ENCODE measurements around the gene DPP9. TPM values are rescaled to one million over a fixed set of nuclear protein-coding genes. Genes with fewer than 3 reads are reported as not detected.

DPP9 gene
- total and polyA plus RNA-seq, 2 of the 8 experiments (the other 6 are each of a cell fraction or from before 2014, with no cell fraction given) = 11.6 to 40.7 TPM

GRCh38 chr19:4693078-4693350 is 30.6 kb downstream of the DPP9 start:
- no peak overlapping the region; the same call in 1 of the 2 replicates for H2BK5ac ChIP-seq (ENCODE audit: low read depth, low read length)
- no peaks in the 10 kb centered on the region for H3K79me1 ChIP-seq (ENCODE audit: low read depth, low read length)
- H3K4ac ChIP-seq (replicated peaks; ENCODE audit: insufficient read length, low read depth, low read length) = no peak overlapping the region
- POLR2A ChIA-PET (ENCODE audit: partially characterized antibody) = interaction anchor here (1.4 to 1.8 kb wide), 2 partner anchors 8 to 14 kb away, joined by 4 to 5 read pairs; no protein-coding TSS in a partner anchor
- no peak overlapping the region for H2BK12ac ChIP-seq (ENCODE audit: low read depth, low read length)
- peaks cover 2 to 12% of the 10 kb centered on the region in 2 experiments for H4K20me1 ChIP-seq (replicated peaks in 1 of 2; ENCODE audit: control insufficient read depth in 1 of 2, insufficient read depth in 2 of 2, low read length in 2 of 2)
- no peak overlapping the region for H2AFZ ChIP-seq (ENCODE audit: low read length)
- no peaks in the 10 kb centered on the region for H3K9me3 ChIP-seq (ENCODE audit: insufficient read depth in 2 of 2, low read depth in 1 of 2, low read length in 1 of 2)
- H3K79me2 ChIP-seq (ENCODE audit: control insufficient read depth in 1 of 2, insufficient read depth in 2 of 2, low read length in 2 of 2) = no peaks in the 10 kb centered on the region
- no peak overlapping the region for H3K9ac ChIP-seq (replicated peaks in 1 of 4; ENCODE audit: extremely low read depth in 1 of 4, low read depth in 3 of 4, low read length in 3 of 4)
- no peak overlapping the region for H4K5ac ChIP-seq (ENCODE audit: insufficient read length, low read depth, low read length)
- no peak overlapping the region for H3K14ac ChIP-seq (ENCODE audit: insufficient read length)
- H3K4me1 ChIP-seq (replicated peaks in 1 of 4; ENCODE audit: control insufficient read depth in 3 of 4, insufficient read depth in 4 of 4, low read length in 3 of 4) = no peaks in the 10 kb centered on the region
- no peak overlapping the region for H3K56ac ChIP-seq (replicated peaks; ENCODE audit: insufficient read length, low read depth, low read length)
- H2BK20ac ChIP-seq (ENCODE audit: low read length) = no peak overlapping the region
- H3K4me3 ChIP-seq (ENCODE audit: extremely low read depth in 1 of 4, insufficient read depth in 2 of 4, low read depth in 3 of 4, low read length in 4 of 4) = no peak overlapping the region
- H3K18ac ChIP-seq (ENCODE audit: extremely low read depth, low read length) = no peak overlapping the region
- no peak overlapping the region for H3K23ac ChIP-seq (ENCODE audit: insufficient read length)
- H3K4me2 ChIP-seq (ENCODE audit: insufficient read depth in 1 of 2, low read depth in 2 of 2, low read length in 2 of 2) = no peak overlapping the region
- no peak overlapping the region for H3K27ac ChIP-seq (ENCODE audit: low read depth, low read length)
- TF ChIP-seq MAFK (IDR thresholded peaks at IDR 0.05; ENCODE audit: low read depth, low read length) (no peak), SP1 (IDR thresholded peaks at IDR 0.05; ENCODE audit: low read depth, low read length) (no peak), TAF7 (optimal IDR thresholded peaks at IDR 0.05; ENCODE audit: borderline replicate concordance, low read depth, low read length) (no peak), CEBPB (IDR thresholded peaks at IDR 0.05; ENCODE audit: low read depth, low read length) (no peak)
- no peak overlapping the region for H2AK5ac ChIP-seq (ENCODE audit: low read depth, low read length)
- no peak overlapping the region for H2BK15ac ChIP-seq (ENCODE audit: low read length)
- H4K8ac ChIP-seq (ENCODE audit: extremely low read depth, insufficient read depth, low read length) = no peak overlapping the region
- H3K27me3 ChIP-seq (replicated peaks in 1 of 4; ENCODE audit: control insufficient read depth in 3 of 4, extremely low read depth in 1 of 4, insufficient read depth in 3 of 4, low read length in 3 of 4) = no peaks in the 10 kb centered on the region
- 87% methylated on average over 7 of the region's 7 CpGs; no CpG with 5 or more reads in 1 of the 2 experiments for WGBS, 2 experiments (ENCODE audit: extremely low coverage in 1 of 2, insufficient coverage in 1 of 2, insufficient read length in 1 of 2, insufficient replicate concordance in 2 of 2, low coverage in 1 of 2, low lambda C conversion rate in 2 of 2, missing lambda C conversion rate in 1 of 2)
- FAIRE-seq = no peak
- H2BK120ac ChIP-seq (replicated peaks; ENCODE audit: low read depth, low read length) = no peak overlapping the region
- peaks cover 13 to 47% (median 37%) of the 10 kb centered on the region in 4 experiments; a peak in 7 of 8 replicates for H3K36me3 ChIP-seq (ENCODE audit: control insufficient read depth in 2 of 4, insufficient read depth in 4 of 4, low read length in 3 of 4)
- no peak for DNase-seq (ENCODE audit: low read depth in 1 of 2, low spot score in 2 of 2)
- H3K23me2 ChIP-seq (ENCODE audit: low read depth, low read length) = no peaks in the 10 kb centered on the region
- CTCF ChIA-PET (ENCODE audit: partially characterized antibody) = interaction anchor here (0.7 to 1.1 kb wide), 3 partner anchors 10 to 117 kb away, joined by 3 read pairs; no protein-coding TSS in a partner anchor
- no peak overlapping the region for H4K91ac ChIP-seq (replicated peaks; ENCODE audit: insufficient read length, low read length)
